Immature natural killer cell (primary cell): ENCODE measurements around the gene PARD3B. TPM values are rescaled to one million over a fixed set of nuclear protein-coding genes. Genes with fewer than 3 reads are reported as not detected.

Source experiments
- DNase-seq, 3 donors: peaks; one replicate each; pipeline ENCODE4 v3.0.0; 2022; ENCODE audit warnings: mixed read lengths in 1 of 3
- H3K27ac Mint-ChIP-seq, 6 donors: one replicate each; pipeline ENCODE4 v1.8.0; 2020; ENCODE audit warnings: mixed read lengths in 6 of 6, mild to moderate bottlenecking in 5 of 6, inconsistent platforms in 4 of 6, moderate library complexity in 3 of 6
- H3K27me3 Mint-ChIP-seq, 3 donors: one replicate each; pipeline ENCODE4 v1.8.0; 2020 to 2021; ENCODE audit warnings: low read depth in 3 of 3, mild to moderate bottlenecking in 3 of 3, mixed read lengths in 3 of 3, moderate library complexity in 3 of 3, inconsistent platforms in 1 of 3
- H3K36me3 Mint-ChIP-seq, 3 donors: one replicate each; pipeline ENCODE4 v1.8.0; 2020; ENCODE audit warnings: mixed read lengths in 3 of 3, inconsistent platforms in 2 of 3, mild to moderate bottlenecking in 2 of 3
- H3K4me1 Mint-ChIP-seq, 2 donors: one replicate each; pipeline ENCODE4 v1.8.0; 2020; ENCODE audit warnings: inconsistent platforms in 2 of 2, mild to moderate bottlenecking in 2 of 2, mixed read lengths in 2 of 2, moderate library complexity in 1 of 2
- H3K4me3 Mint-ChIP-seq, 5 donors: one replicate each; pipeline ENCODE4 v1.8.0; 2020; ENCODE audit warnings: mild to moderate bottlenecking in 5 of 5, mixed read lengths in 5 of 5, inconsistent platforms in 3 of 5, moderate library complexity in 3 of 5
- H3K9me3 Mint-ChIP-seq, 6 donors: one replicate each; pipeline ENCODE4 v1.8.0; 2020; ENCODE audit warnings: mild to moderate bottlenecking in 6 of 6, mixed read lengths in 6 of 6, inconsistent platforms in 4 of 6, moderate library complexity in 3 of 6
- polyA plus RNA-seq, 3 donors: library from polyadenylated mRNA; unstranded; fragments of 300-500 nt; fragmentation: Illumina TruSeq; gene quantifications; one replicate each; pipeline ENCODE4 v1.2.3, GENCODE V29; 2021

Gene PARD3B
- polyA plus RNA-seq, 3 donors from 2014 or later = not detected

DNA sequence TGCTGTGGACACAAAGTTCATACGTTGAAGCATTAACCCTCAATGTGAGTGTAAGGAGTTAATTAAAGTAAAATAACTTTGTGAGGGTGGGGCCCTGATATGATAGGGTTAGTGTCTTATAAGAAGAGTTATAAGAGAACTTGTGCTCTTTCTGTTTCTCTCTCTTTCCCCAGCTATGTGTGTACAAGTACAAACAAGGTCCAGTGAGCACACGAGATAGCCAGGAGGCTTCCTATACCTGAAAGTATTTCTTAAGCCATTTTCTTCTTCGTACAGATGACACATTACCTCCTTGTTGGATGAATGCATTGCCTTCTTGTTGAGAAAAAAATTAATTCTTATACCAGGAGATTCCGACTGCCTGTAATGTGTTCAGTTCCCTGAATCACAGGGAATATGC, 301.2 kb downstream of the PARD3B start:
- no peaks in the 10 kb centered on the region for H3K9me3 Mint-ChIP-seq
- peaks cover 0 to 2% (median 2%) of the 10 kb centered on the region in 3 donors for H3K27me3 Mint-ChIP-seq
- H3K4me3 Mint-ChIP-seq = no peak overlapping the region
- no peak overlapping the region for H3K27ac Mint-ChIP-seq
- no peaks in the 10 kb centered on the region for H3K36me3 Mint-ChIP-seq
- no peak for DNase-seq
- no peaks in the 10 kb centered on the region for H3K4me1 Mint-ChIP-seq

DNA sequence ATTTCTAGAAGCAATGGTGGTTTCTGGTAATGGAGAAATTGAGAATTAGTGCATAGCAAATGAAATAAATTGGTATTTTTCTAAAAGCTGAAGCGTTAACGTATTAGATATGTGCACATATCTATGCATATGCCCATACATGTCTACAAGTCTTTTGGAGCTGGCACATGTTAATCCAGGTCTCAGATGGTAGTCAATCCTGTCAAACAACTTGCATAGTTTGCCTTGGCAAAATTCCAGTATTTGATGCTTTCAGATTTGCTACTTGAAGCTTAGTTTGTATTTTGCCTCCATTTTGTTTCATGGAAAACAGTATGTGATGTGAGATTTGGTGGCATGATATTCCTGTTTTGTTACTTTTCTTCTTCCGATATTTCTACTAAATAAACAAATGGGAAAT, 304.6 kb downstream of the PARD3B start:
- Mint-ChIP-seq H3K4me1 (no peaks in the 10 kb centered on the region), H3K27ac (no peak overlapping the region), H3K36me3 (no peaks in the 10 kb centered on the region), H3K27me3 (peaks cover 0 to 2% (median 1%) of the 10 kb centered on the region in 3 donors), H3K9me3 (peaks cover 0 to 5% (median 0%) of the 10 kb centered on the region in 6 donors), H3K4me3 (no peak overlapping the region)
- no peak for DNase-seq

DNA sequence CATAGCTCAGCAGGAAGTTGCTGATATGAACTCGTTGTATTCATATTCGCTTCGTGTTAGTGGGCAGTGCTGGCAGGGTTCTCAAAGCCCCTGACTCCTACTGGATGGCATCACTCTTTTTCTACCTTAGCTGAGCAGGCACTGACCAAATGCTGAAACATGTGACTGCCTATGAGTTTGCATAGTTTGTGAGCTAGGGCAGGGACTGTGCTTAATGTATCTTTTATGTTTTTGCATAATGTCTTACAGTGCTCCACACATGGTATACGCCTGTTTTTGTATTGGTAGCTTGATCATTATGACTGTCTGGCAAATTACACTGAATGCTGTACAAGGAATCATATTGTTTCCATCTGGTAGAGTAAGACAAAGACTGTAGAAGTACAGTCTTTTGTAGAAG, 305.3 kb downstream of the PARD3B start:
- Mint-ChIP-seq H3K9me3 (peaks cover 0 to 5% (median 0%) of the 10 kb centered on the region in 6 donors), H3K27me3 (peaks cover 0 to 1% (median 1%) of the 10 kb centered on the region in 3 donors), H3K4me3 (no peak overlapping the region), H3K4me1 (no peaks in the 10 kb centered on the region), H3K36me3 (no peaks in the 10 kb centered on the region), H3K27ac (no peak overlapping the region)
- no peak for DNase-seq

DNA sequence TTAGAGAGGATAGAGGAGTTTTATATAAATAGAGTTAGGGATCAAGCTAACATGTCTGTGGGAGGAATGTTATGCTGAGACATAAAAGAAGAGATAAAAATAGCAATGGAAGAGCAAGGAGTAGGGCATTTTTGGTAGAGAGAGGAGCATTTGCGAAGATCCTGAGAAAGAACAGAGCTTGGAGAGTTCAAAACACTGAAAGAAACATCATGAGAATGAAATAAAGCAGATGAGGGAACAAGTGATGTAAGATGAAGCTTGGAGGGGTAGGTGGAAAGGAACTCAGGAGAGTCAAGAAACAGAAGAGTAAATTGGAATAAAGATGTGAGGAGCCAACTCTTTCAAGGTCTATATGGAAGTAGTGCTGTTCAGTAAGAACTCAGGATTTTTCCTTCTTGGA, 308.6 kb downstream of the PARD3B start:
- Mint-ChIP-seq H3K27me3 (peaks cover 0 to 1% (median 1%) of the 10 kb centered on the region in 3 donors), H3K9me3 (peaks cover 0 to 7% (median 0%) of the 10 kb centered on the region in 6 donors), H3K4me3 (no peak overlapping the region), H3K27ac (no peak overlapping the region), H3K36me3 (no peaks in the 10 kb centered on the region), H3K4me1 (no peaks in the 10 kb centered on the region)
- no peak for DNase-seq

DNA sequence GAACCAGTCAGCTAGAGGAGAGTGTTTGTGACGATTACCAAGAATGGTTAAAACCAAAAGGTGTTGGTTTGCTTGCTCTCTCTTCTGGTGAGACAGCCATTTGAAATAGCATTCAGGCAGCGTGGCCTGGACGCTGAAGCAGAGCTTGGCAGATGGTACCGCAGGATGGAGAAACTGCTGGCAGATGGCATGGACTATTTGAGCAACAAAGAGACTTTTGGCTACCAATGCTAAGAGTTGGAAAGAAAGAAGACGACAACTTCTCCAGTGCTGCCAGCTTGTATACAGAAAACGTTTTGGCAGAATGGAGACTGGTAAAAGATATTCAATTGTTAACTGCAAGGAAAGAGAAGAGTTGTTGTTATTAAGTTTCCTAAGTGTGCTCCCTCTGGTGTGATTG, 315.0 kb downstream of the PARD3B start:
- Mint-ChIP-seq H3K27me3 (no peaks in the 10 kb centered on the region), H3K36me3 (no peaks in the 10 kb centered on the region), H3K27ac (no peak overlapping the region), H3K4me3 (no peak overlapping the region), H3K9me3 (peaks cover 0 to 7% (median 1%) of the 10 kb centered on the region in 6 donors), H3K4me1 (no peaks in the 10 kb centered on the region)
- DNase-seq = no peak

DNA sequence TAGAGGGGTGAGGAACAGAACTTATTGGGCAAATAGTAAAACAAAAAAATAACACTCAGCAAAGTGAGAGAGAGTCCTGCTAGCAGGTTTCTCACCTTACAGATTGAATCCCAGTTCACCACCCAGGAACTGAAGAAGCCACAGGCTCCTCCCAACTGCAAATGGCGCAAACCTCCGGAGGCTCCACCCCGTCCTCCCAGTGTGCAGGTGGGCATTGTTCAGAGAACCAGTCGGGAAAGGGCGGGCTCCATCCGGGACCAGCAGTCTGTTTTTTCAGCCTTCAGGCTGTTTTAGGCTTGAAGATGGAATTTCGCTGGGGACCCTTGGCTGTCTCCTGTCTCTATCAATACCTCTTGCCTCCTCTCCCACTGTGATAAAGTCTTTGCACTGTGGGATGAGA, 317.5 kb downstream of the PARD3B start:
- Mint-ChIP-seq H3K27ac (no peak overlapping the region), H3K9me3 (peaks cover 0 to 7% (median 1%) of the 10 kb centered on the region in 6 donors), H3K36me3 (no peaks in the 10 kb centered on the region), H3K27me3 (no peaks in the 10 kb centered on the region), H3K4me3 (no peak overlapping the region), H3K4me1 (no peaks in the 10 kb centered on the region)
- DNase-seq = no peak

DNA sequence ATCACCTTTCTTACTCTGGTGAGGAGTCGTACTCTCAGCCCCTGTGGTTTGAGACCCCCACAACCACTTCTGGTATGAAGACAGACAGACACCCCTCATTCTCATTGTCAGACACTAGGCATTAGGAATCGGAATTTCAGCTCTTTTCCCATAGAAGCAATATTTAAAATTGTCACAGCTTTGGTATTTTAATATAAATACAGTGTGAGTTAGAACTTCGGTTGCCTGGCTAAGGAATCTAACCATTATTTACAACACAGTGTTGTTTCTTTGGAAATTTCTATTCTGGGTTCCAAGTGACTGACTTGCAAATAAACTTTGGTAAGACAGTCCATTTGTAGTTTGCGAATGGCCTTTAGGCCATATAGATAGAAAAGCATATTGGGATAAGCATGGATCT, 318.1 kb downstream of the PARD3B start:
- no peak for DNase-seq
- no peaks in the 10 kb centered on the region for H3K27me3 Mint-ChIP-seq
- H3K9me3 Mint-ChIP-seq = peaks cover 0 to 7% (median 1%) of the 10 kb centered on the region in 6 donors
- no peaks in the 10 kb centered on the region for H3K4me1 Mint-ChIP-seq
- H3K27ac Mint-ChIP-seq = no peak overlapping the region
- H3K4me3 Mint-ChIP-seq = no peak overlapping the region
- H3K36me3 Mint-ChIP-seq = no peaks in the 10 kb centered on the region

DNA sequence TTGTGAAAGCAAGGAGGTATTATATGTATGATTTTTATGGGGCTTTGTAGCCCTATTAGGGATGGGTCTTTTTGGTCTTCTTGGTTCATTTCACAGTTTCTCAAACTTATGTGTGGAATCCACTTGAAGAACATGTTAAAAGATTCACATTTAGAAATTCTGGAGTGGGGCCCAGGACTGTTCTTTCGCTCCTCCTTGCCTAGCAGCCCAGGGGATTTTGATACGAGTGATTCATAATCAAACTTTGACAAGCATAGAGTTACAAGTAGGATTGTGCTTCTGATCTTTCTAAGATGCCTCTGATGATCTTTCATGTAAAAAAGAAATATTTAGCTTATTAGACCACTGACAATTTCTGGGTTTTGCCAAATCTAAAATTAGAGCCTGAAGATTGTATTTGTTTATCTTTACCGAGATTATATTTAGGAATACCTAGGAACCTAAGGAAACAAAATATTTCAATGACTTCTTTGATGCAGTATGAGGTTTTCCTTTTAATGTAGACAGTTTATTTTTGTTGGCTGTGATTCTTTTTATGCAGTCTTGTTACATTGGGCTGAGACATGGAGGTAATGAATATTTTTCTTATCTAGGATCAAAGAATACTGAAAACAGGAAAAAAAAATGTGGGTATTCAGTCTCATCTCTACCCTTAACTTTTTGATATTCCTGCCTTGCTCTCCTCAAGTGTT, 324.0 kb downstream of the PARD3B start:
- Mint-ChIP-seq H3K27ac (no peak overlapping the region), H3K4me1 (no peaks in the 10 kb centered on the region), H3K36me3 (no peaks in the 10 kb centered on the region), H3K27me3 (peaks cover 0 to 2% (median 0%) of the 10 kb centered on the region in 3 donors), H3K9me3 (peaks cover 0 to 5% (median 0%) of the 10 kb centered on the region in 6 donors), H3K4me3 (no peak overlapping the region)
- no peak for DNase-seq

DNA sequence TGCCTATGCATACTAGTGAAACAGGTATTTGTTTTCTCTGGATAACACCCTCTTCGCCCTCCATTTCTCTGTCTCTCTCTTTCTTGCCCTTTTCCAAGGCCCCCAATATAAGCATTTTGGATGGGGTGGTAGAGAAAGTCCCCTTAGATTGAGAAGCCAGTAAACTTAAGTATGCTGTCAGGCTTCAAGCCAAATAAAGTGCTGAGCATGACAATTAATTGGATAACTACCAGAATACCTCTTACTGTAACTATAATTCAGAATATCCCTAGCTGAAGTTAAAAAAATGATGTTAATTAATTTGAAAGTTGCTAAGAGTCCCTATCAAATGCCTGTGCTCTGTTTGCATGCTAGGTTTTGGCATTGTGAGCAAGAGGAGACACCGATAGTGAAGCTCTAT, 324.8 kb downstream of the PARD3B start:
- no peak for DNase-seq
- no peaks in the 10 kb centered on the region for H3K36me3 Mint-ChIP-seq
- peaks cover 0 to 1% (median 0%) of the 10 kb centered on the region in 6 donors for H3K9me3 Mint-ChIP-seq
- H3K4me3 Mint-ChIP-seq = no peak overlapping the region
- no peaks in the 10 kb centered on the region for H3K4me1 Mint-ChIP-seq
- H3K27ac Mint-ChIP-seq = no peak overlapping the region
- peaks cover 0 to 2% (median 0%) of the 10 kb centered on the region in 3 donors for H3K27me3 Mint-ChIP-seq

DNA sequence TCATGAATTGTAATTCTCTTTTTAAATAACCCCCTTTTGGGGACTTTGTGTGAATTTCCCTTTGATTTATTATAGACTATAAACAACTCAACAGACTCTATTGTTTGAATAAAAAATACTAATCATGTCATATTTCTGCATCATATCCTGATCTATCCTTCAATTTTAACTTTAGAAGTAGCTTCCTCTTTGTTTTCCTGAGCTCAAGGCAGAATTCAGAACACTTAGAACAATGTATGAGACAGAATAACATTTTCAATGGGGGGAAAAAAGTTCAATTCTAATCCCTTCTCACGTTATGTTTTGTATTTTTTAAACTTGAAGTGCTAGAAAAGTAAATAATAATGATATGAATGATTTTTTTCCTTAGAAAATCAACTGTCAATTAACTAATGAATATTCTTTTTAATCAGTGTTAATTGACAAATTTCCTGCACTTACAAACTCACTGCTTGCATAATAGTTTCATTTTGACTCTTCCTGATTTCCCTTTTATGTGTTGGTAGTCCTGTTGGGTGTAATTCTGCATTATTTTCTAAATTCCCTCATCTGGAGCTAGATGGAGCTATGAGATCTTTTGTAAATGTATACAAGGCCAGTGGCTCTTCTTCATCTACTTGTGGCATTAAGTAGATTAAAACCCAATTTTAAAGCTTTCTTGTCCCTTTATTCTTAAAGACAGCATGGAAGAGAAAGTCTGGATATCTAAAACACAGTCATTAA, 326.1 kb downstream of the PARD3B start:
- DNase-seq = no peak
- Mint-ChIP-seq H3K27ac (no peak overlapping the region), H3K27me3 (peaks cover 0 to 2% (median 0%) of the 10 kb centered on the region in 3 donors), H3K9me3 (no peaks in the 10 kb centered on the region), H3K4me3 (no peak overlapping the region), H3K36me3 (no peaks in the 10 kb centered on the region), H3K4me1 (no peaks in the 10 kb centered on the region)

DNA sequence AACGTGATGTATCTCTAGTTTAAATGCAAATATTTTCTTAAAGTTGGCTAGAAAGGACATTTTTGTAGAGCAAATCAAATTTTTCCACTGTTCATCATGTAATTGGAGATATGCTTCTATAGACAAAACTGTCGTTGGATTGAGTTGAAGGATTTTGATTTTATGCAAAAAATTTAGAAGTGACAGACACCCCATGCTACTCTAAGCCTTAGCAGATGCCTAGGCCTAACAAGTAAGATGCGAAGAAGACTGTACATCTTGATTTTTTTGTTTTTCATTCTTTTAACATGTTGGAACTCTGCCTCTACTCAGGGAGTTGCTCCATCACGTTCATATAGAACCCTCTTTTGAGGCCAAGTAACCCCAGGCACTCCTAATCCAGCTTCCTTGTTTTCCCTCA, 331.0 kb downstream of the PARD3B start:
- DNase-seq = no peak
- H3K9me3 Mint-ChIP-seq = no peaks in the 10 kb centered on the region
- peaks cover 4 to 6% of the 10 kb centered on the region in 2 donors for H3K4me1 Mint-ChIP-seq
- H3K27ac Mint-ChIP-seq = no peak overlapping the region
- H3K36me3 Mint-ChIP-seq = no peaks in the 10 kb centered on the region
- no peak overlapping the region for H3K4me3 Mint-ChIP-seq
- peaks cover 0 to 2% (median 1%) of the 10 kb centered on the region in 3 donors for H3K27me3 Mint-ChIP-seq

DNA sequence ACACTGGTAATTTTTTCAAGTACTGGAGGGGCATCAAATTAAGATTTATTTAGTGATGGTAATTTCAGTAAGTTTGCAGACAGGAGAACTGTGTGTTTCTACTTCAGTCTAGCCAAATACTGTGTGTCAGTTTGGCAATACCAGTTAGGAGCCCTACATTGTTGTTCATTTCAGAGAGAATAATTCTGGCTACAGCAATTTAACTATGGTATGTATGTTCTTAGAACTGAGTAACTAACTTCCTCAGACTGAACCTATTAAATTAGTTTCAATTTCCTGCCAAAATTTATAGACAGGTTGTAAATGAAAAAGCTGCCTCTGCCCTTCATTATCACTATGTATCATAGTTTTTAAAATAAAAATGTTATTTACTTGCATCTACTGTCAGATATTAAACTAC, 332.4 kb downstream of the PARD3B start:
- H3K27ac Mint-ChIP-seq = no peak overlapping the region

DNA sequence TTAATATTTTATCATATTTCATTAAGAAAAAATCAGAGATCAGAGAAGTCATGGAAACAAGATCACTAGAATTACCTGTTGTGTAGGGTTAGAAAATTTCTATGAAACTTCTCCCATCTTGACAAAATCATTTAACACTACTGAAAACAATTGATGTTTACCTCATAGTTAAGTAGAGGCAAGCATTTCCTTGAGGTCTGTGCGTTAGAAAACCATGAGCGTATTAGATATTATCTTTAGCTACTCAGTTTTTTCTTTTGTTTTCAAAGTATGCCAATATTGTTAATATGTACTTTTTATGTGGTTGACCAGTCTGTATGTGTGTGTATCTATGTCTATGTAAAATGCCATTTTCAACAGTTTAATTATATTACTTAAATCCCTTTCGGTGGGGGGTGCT, 335.7 kb downstream of the PARD3B start:
- no peak overlapping the region for H3K27ac Mint-ChIP-seq
- no peaks in the 10 kb centered on the region for H3K36me3 Mint-ChIP-seq
- H3K4me1 Mint-ChIP-seq = peaks cover 9 to 13% of the 10 kb centered on the region in 2 donors
- H3K27me3 Mint-ChIP-seq = peaks cover 0 to 1% (median 0%) of the 10 kb centered on the region in 3 donors
- DNase-seq = no peak
- no peaks in the 10 kb centered on the region for H3K9me3 Mint-ChIP-seq
- no peak overlapping the region for H3K4me3 Mint-ChIP-seq

More for the DNA sequence above, 332.4 kb downstream of the PARD3B start:
- H3K27me3 Mint-ChIP-seq = peaks cover 0 to 2% (median 1%) of the 10 kb centered on the region in 3 donors
- H3K4me1 Mint-ChIP-seq = peaks cover 9 to 13% of the 10 kb centered on the region in 2 donors
- H3K36me3 Mint-ChIP-seq = no peaks in the 10 kb centered on the region
- no peak overlapping the region for H3K4me3 Mint-ChIP-seq
- no peaks in the 10 kb centered on the region for H3K9me3 Mint-ChIP-seq
- no peak for DNase-seq

DNA sequence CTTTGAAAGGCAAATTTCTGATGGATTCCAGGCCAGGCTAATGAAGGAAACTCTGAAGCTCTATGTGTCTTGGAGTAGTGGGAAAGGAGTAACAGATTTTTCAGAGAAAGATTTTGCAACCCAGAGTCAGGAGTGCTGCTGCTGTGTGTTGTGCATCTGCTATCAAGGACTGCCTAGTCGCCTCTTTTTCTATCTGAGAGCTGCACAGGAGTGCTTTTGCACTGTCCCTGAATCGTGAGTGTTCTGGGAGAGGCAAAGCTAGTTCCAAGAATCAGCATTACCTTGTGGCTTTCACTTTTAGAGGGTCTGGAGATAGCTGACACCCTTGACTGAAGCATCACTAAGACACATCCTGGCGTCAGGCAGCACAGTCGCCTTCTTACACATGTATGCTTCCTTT, 336.4 kb downstream of the PARD3B start:
- Mint-ChIP-seq H3K36me3 (no peaks in the 10 kb centered on the region), H3K27me3 (peaks cover 0 to 1% (median 0%) of the 10 kb centered on the region in 3 donors), H3K9me3 (peaks cover 0 to 2% (median 0%) of the 10 kb centered on the region in 6 donors), H3K4me3 (no peak overlapping the region), H3K27ac (no peak overlapping the region), H3K4me1 (peaks cover 9 to 13% of the 10 kb centered on the region in 2 donors)
- no peak for DNase-seq
